ENCODE results near the gene TXNRD1.
A peak's percentile ranks its signal among the peaks of the same experiment; 100 is the strongest.
"Not testable (repeated sequence)": the region's sequence is repeated elsewhere in the genome, so short reads cannot be mapped to it uniquely, and the experiment has no call there.

Gene TXNRD1

DNA sequence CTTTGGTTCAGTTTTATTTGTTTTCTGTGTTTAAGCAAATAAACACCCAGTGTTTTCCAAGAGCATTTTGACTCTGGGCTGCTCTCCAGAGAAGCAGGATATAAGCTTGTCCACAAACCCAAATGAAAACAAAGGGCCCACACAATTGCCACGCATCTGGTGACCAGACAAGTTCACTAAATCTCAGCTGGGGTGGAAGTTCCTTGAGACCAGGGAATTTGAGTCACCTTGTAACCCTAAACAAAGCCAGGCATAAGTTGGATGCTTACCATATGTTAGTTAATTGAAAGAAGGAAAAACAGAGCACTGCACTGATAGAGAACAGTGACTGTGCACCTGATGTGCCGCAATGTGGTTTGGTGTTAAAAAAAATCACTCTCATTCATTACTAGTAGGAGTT lies 1.6 kb upstream of the TXNRD1 start:
- H3K9me3 Mint-ChIP-seq: no peaks in the 10 kb centered on the region
- peaks cover 3% of the 10 kb centered on the region for H3K27me3 Mint-ChIP-seq
- H3K27ac Mint-ChIP-seq: no peak overlapping the region

DNA sequence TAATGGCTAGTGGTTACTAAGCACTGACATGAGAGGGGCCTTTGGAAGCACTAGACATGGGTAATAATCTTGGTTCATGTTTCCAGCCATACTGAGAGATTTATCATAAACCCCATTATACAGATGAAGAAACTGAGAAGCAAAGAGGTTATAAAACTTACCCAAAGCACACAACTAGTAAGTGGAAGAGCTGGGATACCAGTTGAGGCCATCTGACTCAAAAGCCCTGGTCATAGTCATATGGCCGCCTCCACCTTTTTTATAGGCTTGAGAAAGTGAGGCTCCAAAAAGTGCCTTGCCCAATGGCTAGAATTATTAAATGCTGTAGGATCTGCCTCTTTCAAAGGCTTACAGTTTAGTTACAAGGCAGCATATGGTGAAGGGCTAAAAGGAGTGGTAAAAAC lies 944 bp downstream of the TXNRD1 start:
- Mint-ChIP-seq H3K27ac (no peak overlapping the region), H3K9me3 (no peaks in the 10 kb centered on the region), H3K4me3 (peak overlapping the region; percentile 79), H3K4me1 (no peaks in the 10 kb centered on the region), H3K27me3 (no peaks in the 10 kb centered on the region), H3K36me3 (no peaks in the 10 kb centered on the region)
- DNase-seq (ENCODE audit: low spot score in 2 of 2) (no peak), ATAC-seq (ENCODE audit: low read depth) (no peak)

More for the DNA sequence above, 1.6 kb upstream of the TXNRD1 start:
- no peak overlapping the region for H3K4me3 Mint-ChIP-seq
- H3K4me1 Mint-ChIP-seq: no peaks in the 10 kb centered on the region
- DNase-seq (ENCODE audit: low spot score in 2 of 2): no peak
- H3K36me3 Mint-ChIP-seq: no peaks in the 10 kb centered on the region
- ATAC-seq (ENCODE audit: low read depth): no peak

DNA sequence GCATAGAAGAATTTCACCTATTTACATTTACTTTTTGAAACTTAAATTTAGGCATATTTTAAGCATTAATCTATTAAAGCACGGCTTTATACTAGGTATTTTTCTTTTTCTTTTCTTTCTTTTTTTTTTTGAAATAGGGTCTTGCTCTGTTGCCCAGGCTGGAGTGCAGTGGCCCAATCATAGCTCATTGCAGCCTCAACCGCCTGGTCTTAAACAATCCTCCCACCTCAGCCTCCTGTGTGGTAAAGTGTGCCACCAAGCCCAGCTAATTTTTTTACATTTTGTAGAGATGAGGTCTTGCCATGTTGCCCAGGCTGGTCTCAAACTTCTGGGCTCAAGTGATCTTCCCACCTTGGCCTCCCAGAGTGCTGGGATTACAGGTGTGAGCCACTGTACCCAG lies 2.9 kb downstream of the TXNRD1 start:
- ATAC-seq (ENCODE audit: low read depth); H3K4me1 Mint-ChIP-seq; H3K27me3 Mint-ChIP-seq; H3K27ac Mint-ChIP-seq; H3K4me3 Mint-ChIP-seq; H3K9me3 Mint-ChIP-seq; DNase-seq (ENCODE audit: low spot score in 2 of 2); H3K36me3 Mint-ChIP-seq: not testable (repeated sequence)

DNA sequence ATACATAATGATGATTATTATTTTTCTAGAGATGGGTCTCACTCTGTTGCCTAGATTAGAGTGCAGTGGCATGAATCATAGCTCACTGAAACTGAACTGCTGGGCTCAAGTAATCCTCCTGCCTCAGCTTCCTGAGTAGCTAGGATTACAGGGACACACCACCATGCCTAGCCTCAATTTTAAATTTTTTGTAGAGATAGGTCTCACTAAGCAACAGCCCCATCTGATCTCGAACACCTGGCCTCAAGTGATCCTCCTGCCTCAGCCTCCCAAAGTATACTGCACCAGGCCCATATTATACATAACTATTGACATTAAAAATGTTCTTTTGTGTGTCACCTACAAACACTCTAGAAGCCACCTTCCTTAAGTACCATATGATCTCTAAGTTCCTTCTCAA lies 3.4 kb downstream of the TXNRD1 start:
- H3K4me1 Mint-ChIP-seq: no peaks in the 10 kb centered on the region
- DNase-seq (ENCODE audit: low spot score in 2 of 2) (no peak), ATAC-seq (ENCODE audit: low read depth) (no peak)
- H3K27me3 Mint-ChIP-seq: no peaks in the 10 kb centered on the region
- H3K4me3 Mint-ChIP-seq: no peak overlapping the region
- H3K27ac Mint-ChIP-seq: no peak overlapping the region
- no peaks in the 10 kb centered on the region for H3K9me3 Mint-ChIP-seq
- H3K36me3 Mint-ChIP-seq: no peaks in the 10 kb centered on the region

DNA sequence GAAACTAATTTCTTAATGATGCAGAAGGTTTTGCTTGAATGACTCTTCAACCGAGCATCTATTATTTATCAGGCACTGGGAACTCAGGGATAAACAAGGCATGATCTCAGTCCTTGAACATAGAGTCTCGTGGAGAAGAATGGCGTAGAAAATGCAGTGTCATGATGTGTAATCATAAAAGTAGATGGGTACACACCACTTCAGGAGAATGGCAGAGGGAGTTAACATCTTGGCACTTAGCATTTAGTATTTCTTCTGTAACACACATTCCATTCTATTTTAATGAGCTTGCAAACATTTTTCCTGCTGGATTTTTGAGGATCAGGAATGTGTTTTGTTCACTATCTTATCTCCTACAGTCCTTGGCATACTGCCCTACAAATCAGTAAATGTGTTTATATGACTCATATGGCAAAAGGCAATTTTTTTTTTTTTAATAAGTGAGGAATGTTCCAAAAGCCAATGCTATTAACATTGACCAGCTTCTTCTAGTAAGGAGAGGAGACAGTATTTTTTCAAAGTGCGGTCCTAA lies 3.8 kb downstream of the TXNRD1 start:
- no peaks in the 10 kb centered on the region for H3K4me1 Mint-ChIP-seq
- DNase-seq (ENCODE audit: low spot score in 2 of 2): no peak
- no peak for ATAC-seq (ENCODE audit: low read depth)
- no peak overlapping the region for H3K27ac Mint-ChIP-seq
- no peaks in the 10 kb centered on the region for H3K27me3 Mint-ChIP-seq
- H3K36me3 Mint-ChIP-seq: no peaks in the 10 kb centered on the region
- no peaks in the 10 kb centered on the region for H3K9me3 Mint-ChIP-seq
- H3K4me3 Mint-ChIP-seq: no peak overlapping the region

DNA sequence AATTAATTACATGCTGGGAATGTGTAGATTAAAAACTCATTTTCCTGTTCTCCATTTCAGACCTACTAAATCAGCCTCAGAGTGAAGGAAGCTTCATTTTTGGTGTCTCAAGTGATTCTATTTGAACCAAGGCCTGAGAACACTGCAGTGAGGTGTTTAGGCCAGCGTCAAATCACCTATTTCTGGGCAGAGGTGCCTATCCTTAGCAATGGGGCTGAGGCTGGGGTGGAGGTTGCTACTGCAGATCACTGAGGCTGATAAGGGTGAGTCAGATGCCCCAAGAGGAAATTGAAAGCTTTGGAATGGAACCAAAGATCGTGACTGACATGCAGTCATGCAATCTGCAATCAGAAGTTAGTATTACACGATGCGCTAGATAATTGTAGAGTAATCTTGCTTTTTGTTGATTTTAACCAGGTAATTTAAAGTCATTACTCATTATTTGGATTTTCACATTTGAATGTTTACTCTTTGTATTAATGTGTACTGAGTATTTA lies 4.4 kb downstream of the TXNRD1 start:
- Mint-ChIP-seq H3K36me3 (no peaks in the 10 kb centered on the region), H3K9me3 (no peaks in the 10 kb centered on the region), H3K27ac (no peak overlapping the region), H3K4me3 (no peak overlapping the region), H3K27me3 (no peaks in the 10 kb centered on the region), H3K4me1 (no peaks in the 10 kb centered on the region)
- DNase-seq (ENCODE audit: low spot score in 2 of 2) (no peak), ATAC-seq (ENCODE audit: low read depth) (no peak)

DNA sequence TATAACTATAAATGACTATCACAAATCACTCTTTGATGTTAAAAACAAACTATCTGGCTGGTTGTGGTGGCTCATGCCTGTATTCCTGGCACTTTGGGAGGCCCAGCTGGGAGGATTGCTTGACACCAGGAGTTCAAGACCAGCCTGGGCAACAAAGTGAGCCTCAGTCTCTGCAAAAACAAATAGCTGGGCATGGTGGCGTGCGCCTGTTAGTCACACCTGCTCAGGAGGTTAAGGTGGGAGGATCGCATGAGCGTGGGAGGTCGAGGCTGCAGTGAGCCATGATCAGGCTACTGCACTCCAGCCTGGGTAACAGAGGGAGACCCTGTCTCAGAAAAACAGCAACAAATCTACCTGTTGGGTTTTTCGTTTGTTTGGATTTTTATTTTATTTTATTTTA lies 5.4 kb downstream of the TXNRD1 start:
- ATAC-seq (ENCODE audit: low read depth) (no peak), DNase-seq (ENCODE audit: low spot score in 2 of 2) (no peak)
- no peaks in the 10 kb centered on the region for H3K27me3 Mint-ChIP-seq
- no peaks in the 10 kb centered on the region for H3K9me3 Mint-ChIP-seq
- H3K4me3 Mint-ChIP-seq: no peak overlapping the region
- no peaks in the 10 kb centered on the region for H3K36me3 Mint-ChIP-seq
- no peak overlapping the region for H3K27ac Mint-ChIP-seq
- no peaks in the 10 kb centered on the region for H3K4me1 Mint-ChIP-seq

DNA sequence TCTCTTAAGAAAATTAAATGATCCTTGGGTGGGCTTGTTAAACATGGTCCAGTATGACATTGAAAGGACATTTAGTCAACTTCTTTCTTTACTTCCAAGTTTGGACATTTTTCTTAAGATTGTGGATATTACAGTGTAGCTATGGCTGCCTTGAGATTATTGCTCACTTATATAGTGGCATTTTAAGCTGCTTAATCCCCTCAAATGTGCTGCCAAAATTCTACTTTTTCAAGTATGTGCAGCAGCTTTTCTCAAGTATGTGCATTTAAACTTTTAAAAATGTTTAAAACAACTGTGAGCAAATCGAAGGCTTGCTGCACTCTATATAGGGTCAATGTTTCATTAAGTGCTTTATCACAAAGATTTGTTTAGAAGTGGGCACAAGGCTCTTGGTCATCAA lies 7.4 kb downstream of the TXNRD1 start:
- no peaks in the 10 kb centered on the region for H3K4me1 Mint-ChIP-seq
- no peaks in the 10 kb centered on the region for H3K36me3 Mint-ChIP-seq

DNA sequence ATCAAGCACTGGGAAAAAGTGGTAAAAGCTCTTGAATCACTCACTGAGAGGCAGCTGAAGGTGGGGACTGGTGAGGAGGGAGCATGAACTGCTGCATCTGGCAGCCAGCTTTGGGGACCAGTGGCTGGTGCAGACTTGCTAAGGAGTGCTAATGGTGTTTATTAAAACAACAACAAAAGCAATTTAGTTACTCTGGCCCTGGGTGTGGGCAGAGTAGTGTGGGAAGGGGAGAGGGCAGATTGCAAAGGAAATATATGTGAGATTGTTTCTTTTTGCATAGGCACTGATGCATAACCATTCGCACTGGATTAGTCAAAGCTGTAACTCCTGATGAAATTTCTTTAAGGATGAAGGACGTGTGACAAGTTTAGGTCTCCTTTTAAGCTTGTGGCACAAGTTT lies 8.1 kb downstream of the TXNRD1 start:
- H3K4me1 Mint-ChIP-seq: no peaks in the 10 kb centered on the region
- H3K27ac Mint-ChIP-seq: no peak overlapping the region
- H3K9me3 Mint-ChIP-seq: no peaks in the 10 kb centered on the region
- no peaks in the 10 kb centered on the region for H3K36me3 Mint-ChIP-seq
- H3K4me3 Mint-ChIP-seq: no peak overlapping the region
- no peaks in the 10 kb centered on the region for H3K27me3 Mint-ChIP-seq
- no peak for ATAC-seq (ENCODE audit: low read depth)
- no peak for DNase-seq (ENCODE audit: low spot score in 2 of 2)

More for the DNA sequence above, 7.4 kb downstream of the TXNRD1 start:
- no peaks in the 10 kb centered on the region for H3K27me3 Mint-ChIP-seq
- no peak for ATAC-seq (ENCODE audit: low read depth)
- H3K4me3 Mint-ChIP-seq: no peak overlapping the region
- no peak overlapping the region for H3K27ac Mint-ChIP-seq
- no peaks in the 10 kb centered on the region for H3K9me3 Mint-ChIP-seq
- DNase-seq (ENCODE audit: low spot score in 2 of 2): no peak

DNA sequence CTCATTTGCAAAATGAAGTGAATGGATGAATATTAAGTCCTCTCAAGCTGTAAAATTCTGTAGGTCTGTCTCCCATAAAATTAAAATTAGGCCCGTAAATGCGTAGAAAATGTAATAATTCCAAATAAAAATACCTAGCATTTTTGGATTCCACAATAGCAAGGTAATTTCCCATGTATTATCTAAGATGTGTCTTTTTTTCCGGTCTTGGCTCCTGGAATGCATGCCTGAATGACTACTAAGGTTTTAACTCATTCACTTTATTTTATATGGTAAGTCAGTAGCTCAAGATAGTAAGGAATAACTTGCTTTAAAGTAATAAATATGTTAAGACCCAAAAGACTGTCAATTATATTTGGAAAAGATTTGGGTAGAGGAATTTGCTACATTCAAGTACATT lies 11.1 kb downstream of the TXNRD1 start:
- H3K9me3 Mint-ChIP-seq: no peaks in the 10 kb centered on the region
- no peak overlapping the region for H3K4me3 Mint-ChIP-seq
- H3K4me1 Mint-ChIP-seq: no peaks in the 10 kb centered on the region
- H3K27ac Mint-ChIP-seq: no peak overlapping the region
- no peaks in the 10 kb centered on the region for H3K36me3 Mint-ChIP-seq
- peaks cover 2% of the 10 kb centered on the region for H3K27me3 Mint-ChIP-seq
- no peak for DNase-seq (ENCODE audit: low spot score in 2 of 2)
- ATAC-seq (ENCODE audit: low read depth): no peak

DNA sequence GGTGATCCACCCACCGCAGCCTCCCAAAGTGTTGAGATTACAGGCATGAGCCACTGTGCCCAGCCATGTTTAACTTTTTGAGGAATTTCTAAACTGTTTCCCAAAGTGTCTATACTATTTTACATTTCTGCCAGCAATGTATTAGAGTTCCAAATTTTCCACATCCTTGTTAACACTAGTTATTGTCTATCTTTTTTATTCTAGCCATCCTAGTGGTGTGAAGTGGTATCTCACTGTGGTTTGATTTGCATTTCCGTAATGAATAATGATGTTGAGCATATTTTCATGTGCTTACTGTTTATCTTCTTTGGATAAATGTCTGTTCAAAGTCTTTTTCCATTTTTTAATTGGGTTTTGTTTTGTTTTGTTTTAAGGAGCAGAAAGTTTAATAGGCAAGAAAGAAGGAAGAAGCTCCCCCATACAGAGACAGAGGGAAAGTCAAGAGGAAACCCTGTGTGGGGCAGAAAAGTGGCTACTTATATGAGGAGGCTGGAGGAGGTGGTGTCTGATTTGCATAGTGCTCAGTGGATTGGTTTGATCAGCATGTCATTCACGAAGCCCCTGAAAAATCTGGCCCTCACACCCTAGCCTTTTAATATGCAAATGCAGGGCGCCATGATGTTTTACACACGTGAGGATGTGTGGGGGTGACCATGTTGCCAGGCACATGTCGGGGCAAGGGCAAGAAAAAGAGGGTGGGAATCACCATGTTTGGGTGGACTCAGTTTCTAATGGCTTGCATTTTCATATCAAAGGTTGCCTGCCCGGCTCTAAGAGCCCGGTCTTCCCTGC lies 14.9 kb downstream of the TXNRD1 start:
- Mint-ChIP-seq H3K36me3 (peaks cover 3% of the 10 kb centered on the region), H3K4me3 (no peak overlapping the region), H3K27me3 (peaks cover 2% of the 10 kb centered on the region), H3K27ac (no peak overlapping the region), H3K4me1 (no peaks in the 10 kb centered on the region), H3K9me3 (peaks cover 8% of the 10 kb centered on the region)
- ATAC-seq (ENCODE audit: low read depth): no peak
- DNase-seq (ENCODE audit: low spot score in 2 of 2): no peak

DNA sequence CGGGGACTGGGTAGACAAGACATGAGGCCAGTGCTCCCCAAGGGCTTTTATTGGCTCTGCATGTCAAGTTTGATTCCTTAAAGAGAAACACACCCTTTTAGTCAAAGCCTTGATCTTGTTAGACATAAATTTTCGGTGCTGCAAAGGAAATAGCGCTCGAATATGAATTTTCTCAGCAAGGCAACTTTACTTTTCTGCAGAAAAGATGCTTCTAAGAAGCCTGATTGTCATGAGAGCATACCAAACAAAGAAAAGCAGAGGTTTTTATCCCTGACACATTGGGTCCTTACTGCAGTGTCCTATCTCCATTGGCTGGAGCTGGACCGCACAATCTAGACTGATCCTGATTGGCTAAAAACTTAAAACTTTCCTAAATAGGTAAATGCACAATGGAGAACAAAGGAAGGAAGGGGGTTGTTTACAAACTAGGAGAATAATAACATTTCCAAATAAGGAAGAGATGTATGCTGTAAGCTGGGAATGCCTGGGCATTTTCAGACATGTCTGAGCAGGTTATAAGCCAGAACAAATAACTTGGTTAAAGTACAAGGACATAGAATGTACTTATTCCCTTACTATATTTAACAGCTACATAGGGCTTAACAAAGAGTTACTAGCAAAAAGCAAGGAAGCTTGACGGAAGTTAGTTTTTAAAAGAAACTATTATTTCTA lies 17.2 kb downstream of the TXNRD1 start:
- Mint-ChIP-seq H3K4me1 (no peaks in the 10 kb centered on the region), H3K9me3 (peaks cover 8% of the 10 kb centered on the region), H3K27me3 (peaks cover 2% of the 10 kb centered on the region), H3K27ac (no peak overlapping the region), H3K4me3 (no peak overlapping the region), H3K36me3 (peaks cover 3% of the 10 kb centered on the region)
- DNase-seq (ENCODE audit: low spot score in 2 of 2): no peak
- ATAC-seq (ENCODE audit: low read depth): no peak

DNA sequence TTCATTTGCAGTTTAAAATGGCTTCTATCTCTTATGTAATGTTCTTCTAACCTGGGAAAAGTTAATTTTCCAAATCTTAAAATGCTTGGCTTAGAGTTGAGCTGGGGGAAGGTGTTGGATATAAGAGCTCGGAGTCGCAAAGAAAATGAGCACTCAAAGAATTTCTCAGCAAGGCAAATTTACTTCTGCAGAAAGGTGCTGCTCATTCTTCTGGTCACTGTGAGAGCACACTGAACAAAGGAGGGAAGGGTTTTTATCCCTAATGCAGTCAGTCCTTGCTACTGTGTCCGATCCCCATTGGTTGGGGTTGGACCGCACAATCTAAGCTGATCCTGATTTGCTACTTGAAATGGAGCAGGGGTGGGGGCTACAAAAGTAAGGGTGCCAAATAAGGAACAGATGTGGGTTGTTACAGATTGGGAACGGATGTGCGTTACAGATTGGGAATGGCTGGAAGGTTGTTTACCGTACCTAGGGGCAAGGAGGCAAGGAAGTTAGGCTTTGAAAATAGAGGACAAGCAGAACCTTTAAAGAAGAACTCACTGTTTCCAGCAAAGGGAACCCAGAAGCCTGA lies 19.4 kb downstream of the TXNRD1 start:
- Mint-ChIP-seq H3K27ac (no peak overlapping the region), H3K36me3 (peaks cover 3% of the 10 kb centered on the region), H3K4me3 (no peak overlapping the region), H3K9me3 (peaks cover 8% of the 10 kb centered on the region), H3K4me1 (no peaks in the 10 kb centered on the region), H3K27me3 (no peaks in the 10 kb centered on the region)
- ATAC-seq (ENCODE audit: low read depth): no peak
- DNase-seq (ENCODE audit: low spot score in 2 of 2): no peak

DNA sequence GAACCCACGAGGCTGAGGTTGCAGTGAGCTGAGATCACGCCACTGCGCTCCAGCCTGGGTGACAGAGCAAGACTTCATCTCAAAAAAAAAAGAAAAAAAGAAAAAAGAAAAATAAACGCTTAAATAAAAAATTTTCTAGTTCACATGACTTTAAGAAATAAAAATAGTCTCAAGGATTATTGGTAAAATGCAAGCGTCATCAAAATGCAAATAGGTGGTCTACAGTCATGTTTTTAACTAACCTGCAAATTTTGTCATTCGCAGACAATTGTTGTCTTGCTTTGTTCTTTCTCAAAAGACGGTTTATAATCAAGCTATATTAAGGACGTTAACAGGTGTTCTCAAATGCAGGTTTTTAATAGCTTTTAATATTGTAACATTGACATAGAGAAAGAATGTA lies 22.4 kb downstream of the TXNRD1 start:
- Mint-ChIP-seq H3K4me3 (no peak overlapping the region), H3K27me3 (no peaks in the 10 kb centered on the region), H3K36me3 (peaks cover 3% of the 10 kb centered on the region), H3K27ac (no peak overlapping the region), H3K4me1 (no peaks in the 10 kb centered on the region), H3K9me3 (peaks cover 4% of the 10 kb centered on the region)
- ATAC-seq (ENCODE audit: low read depth) (no peak), DNase-seq (ENCODE audit: low spot score in 2 of 2) (no peak)
